Measurements from ENCODE around the gene PEF1. TPM values are rescaled to one million over a fixed set of nuclear protein-coding genes. Genes with fewer than 3 reads are reported as not detected.

PEF1 gene
- total RNA-seq, 4 donors from 2014 or later, result 61.5 to 101 (median 92.9) TPM

DNA sequence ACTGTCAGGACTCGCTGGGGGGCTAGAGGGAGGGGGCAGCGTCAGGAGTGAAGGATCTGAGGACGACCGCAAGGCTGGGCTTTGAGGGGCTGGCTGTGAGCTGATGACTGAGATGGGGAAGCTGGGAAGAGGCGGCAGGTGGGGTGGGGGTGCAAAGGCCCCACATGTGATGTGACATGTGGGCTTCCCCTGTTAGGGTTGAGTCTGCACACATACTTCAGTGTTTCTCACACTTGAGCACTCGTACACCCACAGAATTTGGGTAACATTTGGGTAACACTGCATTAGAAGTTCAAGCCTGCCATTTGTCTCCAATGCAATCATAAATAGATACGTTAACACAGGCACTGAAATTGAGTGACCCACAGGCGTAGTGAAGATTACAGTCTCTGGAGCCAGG, 42.9 kb upstream of the PEF1 start:
- WGBS, result 77% methylated on average over 8 of the region's 8 CpGs
- Histone ChIP-seq H3K9me3 (no peaks in the 10 kb centered on the region), H3K4me1 (peaks cover 0 to 26% (median 17%) of the 10 kb centered on the region in 4 donors), H3K27ac (replicated peaks in 1 of 4) (peak overlapping the region; percentile 51 to 78 (median 58)), H3K27me3 (no peaks in the 10 kb centered on the region), H3K36me3 (peaks cover 0 to 69% (median 15%) of the 10 kb centered on the region in 4 donors), H3K4me3 (no peak overlapping the region)
- DNase-seq (ENCODE audit: extremely low spot score), result no peak
- intact Hi-C loops (cut with DNase I), result no loop called here
- TF ChIP-seq EP300 (IDR thresholded peaks at IDR 0.05), result no peak
- TF ChIP-seq, protein P1, sequence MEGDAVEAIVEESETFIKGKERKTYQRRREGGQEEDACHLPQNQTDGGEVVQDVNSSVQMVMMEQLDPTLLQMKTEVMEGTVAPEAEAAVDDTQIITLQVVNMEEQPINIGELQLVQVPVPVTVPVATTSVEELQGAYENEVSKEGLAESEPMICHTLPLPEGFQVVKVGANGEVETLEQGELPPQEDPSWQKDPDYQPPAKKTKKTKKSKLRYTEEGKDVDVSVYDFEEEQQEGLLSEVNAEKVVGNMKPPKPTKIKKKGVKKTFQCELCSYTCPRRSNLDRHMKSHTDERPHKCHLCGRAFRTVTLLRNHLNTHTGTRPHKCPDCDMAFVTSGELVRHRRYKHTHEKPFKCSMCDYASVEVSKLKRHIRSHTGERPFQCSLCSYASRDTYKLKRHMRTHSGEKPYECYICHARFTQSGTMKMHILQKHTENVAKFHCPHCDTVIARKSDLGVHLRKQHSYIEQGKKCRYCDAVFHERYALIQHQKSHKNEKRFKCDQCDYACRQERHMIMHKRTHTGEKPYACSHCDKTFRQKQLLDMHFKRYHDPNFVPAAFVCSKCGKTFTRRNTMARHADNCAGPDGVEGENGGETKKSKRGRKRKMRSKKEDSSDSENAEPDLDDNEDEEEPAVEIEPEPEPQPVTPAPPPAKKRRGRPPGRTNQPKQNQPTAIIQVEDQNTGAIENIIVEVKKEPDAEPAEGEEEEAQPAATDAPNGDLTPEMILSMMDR (IDR thresholded peaks at IDR 0.05), result no peak
- TF ChIP-seq POLR2A (IDR thresholded peaks at IDR 0.05; ENCODE audit: low read depth), result no peak
- no peak for TF ChIP-seq POLR2AphosphoS5 (IDR thresholded peaks at IDR 0.05)

- Histone ChIP-seq H3K9me3 (no peaks in the 10 kb centered on the region), H3K4me3 (no peak overlapping the region), H3K4me1 (peaks cover 0 to 31% (median 21%) of the 10 kb centered on the region in 4 donors), H3K27me3 (no peaks in the 10 kb centered on the region), H3K36me3 (peaks cover 0 to 68% (median 22%) of the 10 kb centered on the region in 4 donors), H3K27ac (replicated peaks in 1 of 4) (no peak overlapping the region)
- TF ChIP-seq, protein P1 (IDR thresholded peaks at IDR 0.05), result no peak
- TF ChIP-seq POLR2A (IDR thresholded peaks at IDR 0.05; ENCODE audit: low read depth), result no peak
- no peak for TF ChIP-seq POLR2AphosphoS5 (IDR thresholded peaks at IDR 0.05)
- no peak for TF ChIP-seq EP300 (IDR thresholded peaks at IDR 0.05)
- WGBS, result 89% methylated on average over 4 of the region's 8 CpGs
- intact Hi-C loops (cut with DNase I), result no loop called here
- DNase-seq (ENCODE audit: extremely low spot score), result no peak
Measured at GRCh38 chr1:31685795-31686194, 41.1 kb upstream of the PEF1 start.

DNA sequence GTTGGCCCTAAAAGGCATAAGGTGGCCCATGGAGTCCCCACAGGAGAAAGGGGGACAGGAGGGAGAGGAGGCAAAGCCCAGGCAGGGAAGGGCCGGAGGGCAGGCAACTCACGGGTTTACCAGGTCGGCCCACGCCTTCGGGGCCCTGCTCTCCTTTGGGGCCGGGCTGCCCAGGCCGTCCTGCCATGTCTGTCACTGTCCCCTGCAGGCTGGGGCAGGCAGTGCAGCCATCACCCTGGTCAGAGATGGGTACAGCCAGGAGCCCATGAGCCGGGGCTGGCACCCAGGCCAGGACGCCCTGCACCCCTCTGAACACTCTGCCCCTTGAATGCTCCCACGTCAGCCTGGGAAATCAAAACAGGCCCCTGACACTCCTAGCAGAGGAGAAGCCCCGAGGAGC, 39.3 kb upstream of the PEF1 start:
- TF ChIP-seq, protein P1 (IDR thresholded peaks at IDR 0.05), result peak in 1 of 3 experiments; percentile 29
- no peak for TF ChIP-seq POLR2A (IDR thresholded peaks at IDR 0.05; ENCODE audit: low read depth)
- Histone ChIP-seq H3K9me3 (no peaks in the 10 kb centered on the region), H3K4me3 (no peak overlapping the region), H3K27ac (replicated peaks in 1 of 4) (no peak overlapping the region), H3K36me3 (peaks cover 0 to 72% (median 28%) of the 10 kb centered on the region in 4 donors), H3K27me3 (no peaks in the 10 kb centered on the region), H3K4me1 (peaks cover 0 to 31% (median 21%) of the 10 kb centered on the region in 4 donors)
- DNase-seq (ENCODE audit: extremely low spot score), result no peak
- intact Hi-C loops (cut with DNase I), result no loop called here
- 96% methylated on average over 3 of the region's 11 CpGs for WGBS

DNA sequence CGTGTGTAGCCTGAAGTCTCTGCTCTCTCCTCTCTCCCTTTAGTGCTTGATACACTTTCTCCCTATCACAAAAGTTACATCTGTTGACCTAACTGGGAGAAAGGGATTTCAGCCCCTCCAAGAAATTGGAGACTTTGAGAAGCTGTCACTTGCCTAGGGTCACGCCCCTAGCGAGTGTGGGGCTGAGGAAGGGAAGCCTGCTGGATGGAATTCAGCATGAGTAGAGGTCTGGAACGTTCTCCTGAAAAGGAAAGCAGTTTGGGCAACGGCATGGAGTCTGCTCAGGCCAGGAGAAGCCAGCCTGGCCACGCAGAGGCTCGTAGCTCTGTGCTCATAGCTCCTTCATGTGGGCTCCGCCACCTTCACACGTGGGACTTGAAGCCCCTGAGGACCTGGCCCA, 36.7 kb upstream of the PEF1 start:
- no peak overlapping the region for H3K4me3 ChIP-seq
- DNase-seq (ENCODE audit: extremely low spot score), result no peak
- H3K9me3 ChIP-seq, result no peaks in the 10 kb centered on the region
- 65% methylated on average over 9 of the region's 9 CpGs for WGBS
- H3K27ac ChIP-seq (replicated peaks in 1 of 4), result no peak overlapping the region
- peaks cover 0 to 89% (median 28%) of the 10 kb centered on the region in 4 donors for H3K36me3 ChIP-seq
- no peaks in the 10 kb centered on the region for H3K27me3 ChIP-seq
- intact Hi-C loops (cut with DNase I), result no loop called here
- no peak for TF ChIP-seq POLR2AphosphoS5 (IDR thresholded peaks at IDR 0.05)
- peaks cover 0 to 10% (median 4%) of the 10 kb centered on the region in 4 donors for H3K4me1 ChIP-seq

DNA sequence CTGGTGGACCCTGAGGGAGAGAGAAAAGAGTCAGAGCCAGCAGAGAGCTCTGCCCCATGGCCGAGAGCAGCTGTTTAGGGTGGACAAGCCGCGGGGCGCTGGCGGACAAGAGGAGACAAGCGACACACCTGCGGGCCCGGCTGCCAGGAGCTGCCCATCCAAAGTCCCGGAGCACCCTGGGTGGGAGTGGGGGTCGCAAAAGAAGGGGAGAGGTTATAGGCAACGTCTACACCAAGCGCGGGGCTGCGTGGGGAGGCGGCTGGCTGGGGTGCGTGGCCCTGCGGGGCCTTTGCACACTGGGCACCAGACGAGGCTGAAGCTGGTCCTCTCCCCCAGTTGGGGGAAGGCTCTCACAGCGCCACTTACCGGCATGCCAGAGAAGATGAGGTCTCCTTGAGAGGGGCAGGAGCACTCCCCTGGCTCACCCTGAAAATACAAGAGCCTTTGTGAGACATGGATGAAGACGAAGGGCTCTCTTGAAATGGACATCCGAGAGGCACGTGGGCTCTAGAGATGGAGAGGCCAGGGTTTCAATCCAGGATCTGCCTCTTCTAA, 35.1 kb upstream of the PEF1 start:
- H3K27me3 ChIP-seq, result no peaks in the 10 kb centered on the region
- H3K4me3 ChIP-seq, result no peak overlapping the region
- H3K4me1 ChIP-seq, result peaks cover 9 to 20% (median 13%) of the 10 kb centered on the region in 4 donors
- no peak for DNase-seq (ENCODE audit: extremely low spot score)
- H3K9me3 ChIP-seq, result no peaks in the 10 kb centered on the region
- intact Hi-C loops (cut with DNase I), result no loop called here
- TF ChIP-seq POLR2A (IDR thresholded peaks at IDR 0.05; ENCODE audit: low read depth) (no peak), POLR2AphosphoS5 (IDR thresholded peaks at IDR 0.05) (no peak), EP300 (IDR thresholded peaks at IDR 0.05) (no peak)
- TF ChIP-seq, protein P1 (IDR thresholded peaks at IDR 0.05), result no peak
- 93% methylated on average over 19 of the region's 23 CpGs for WGBS
- H3K36me3 ChIP-seq, result peaks cover 0 to 74% (median 28%) of the 10 kb centered on the region in 4 donors
- no peak overlapping the region for H3K27ac ChIP-seq (replicated peaks in 1 of 4)
